ENCODE data around the gene TRPM1.

TRPM1 gene

GRCh38 chr15:31074321-31074720 is 27.2 kb downstream of the TRPM1 start:
- DNase-seq, result no peak
- TF ChIP-seq, protein P1, sequence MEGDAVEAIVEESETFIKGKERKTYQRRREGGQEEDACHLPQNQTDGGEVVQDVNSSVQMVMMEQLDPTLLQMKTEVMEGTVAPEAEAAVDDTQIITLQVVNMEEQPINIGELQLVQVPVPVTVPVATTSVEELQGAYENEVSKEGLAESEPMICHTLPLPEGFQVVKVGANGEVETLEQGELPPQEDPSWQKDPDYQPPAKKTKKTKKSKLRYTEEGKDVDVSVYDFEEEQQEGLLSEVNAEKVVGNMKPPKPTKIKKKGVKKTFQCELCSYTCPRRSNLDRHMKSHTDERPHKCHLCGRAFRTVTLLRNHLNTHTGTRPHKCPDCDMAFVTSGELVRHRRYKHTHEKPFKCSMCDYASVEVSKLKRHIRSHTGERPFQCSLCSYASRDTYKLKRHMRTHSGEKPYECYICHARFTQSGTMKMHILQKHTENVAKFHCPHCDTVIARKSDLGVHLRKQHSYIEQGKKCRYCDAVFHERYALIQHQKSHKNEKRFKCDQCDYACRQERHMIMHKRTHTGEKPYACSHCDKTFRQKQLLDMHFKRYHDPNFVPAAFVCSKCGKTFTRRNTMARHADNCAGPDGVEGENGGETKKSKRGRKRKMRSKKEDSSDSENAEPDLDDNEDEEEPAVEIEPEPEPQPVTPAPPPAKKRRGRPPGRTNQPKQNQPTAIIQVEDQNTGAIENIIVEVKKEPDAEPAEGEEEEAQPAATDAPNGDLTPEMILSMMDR (IDR thresholded peaks at IDR 0.05; ENCODE audit: low read depth, low read length, missing control alignments), result no peak
- no peaks in the 10 kb centered on the region for H3K27me3 ChIP-seq (replicated peaks)
- H3K4me3 ChIP-seq (ENCODE audit: low read depth, low read length), result no peak overlapping the region
- H3K27ac ChIP-seq, result no peak overlapping the region
- no peaks in the 10 kb centered on the region for H3K36me3 ChIP-seq (replicated peaks)
- in situ Hi-C loops (cut with HindIII; ENCODE audit: low pct_ligation_motif_present, low sequenced_read_pairs), result no loop called here

- DNase-seq, result no peak
- TF ChIP-seq, protein P1 (IDR thresholded peaks at IDR 0.05; ENCODE audit: low read depth, low read length, missing control alignments), result no peak
- H3K27me3 ChIP-seq (replicated peaks), result no peaks in the 10 kb centered on the region
- in situ Hi-C loops (cut with HindIII; ENCODE audit: low pct_ligation_motif_present, low sequenced_read_pairs), result no loop called here
- H3K4me3 ChIP-seq (ENCODE audit: low read depth, low read length), result no peak overlapping the region
- no peak overlapping the region for H3K27ac ChIP-seq
- no peaks in the 10 kb centered on the region for H3K36me3 ChIP-seq (replicated peaks)
Observed at GRCh38 chr15:31070867-31071266, 30.7 kb downstream of the TRPM1 start.

GRCh38 chr15:31069360-31070000 is 32.0 kb downstream of the TRPM1 start:
- no peak for DNase-seq
- H3K36me3 ChIP-seq (replicated peaks), result no peaks in the 10 kb centered on the region
- TF ChIP-seq, protein P1 (IDR thresholded peaks at IDR 0.05; ENCODE audit: low read depth, low read length, missing control alignments), result no peak
- no peaks in the 10 kb centered on the region for H3K27me3 ChIP-seq (replicated peaks)
- H3K27ac ChIP-seq, result no peak overlapping the region
- in situ Hi-C loops (cut with HindIII; ENCODE audit: low pct_ligation_motif_present, low sequenced_read_pairs), result no loop called here
- H3K4me3 ChIP-seq (ENCODE audit: low read depth, low read length), result no peak overlapping the region

DNA sequence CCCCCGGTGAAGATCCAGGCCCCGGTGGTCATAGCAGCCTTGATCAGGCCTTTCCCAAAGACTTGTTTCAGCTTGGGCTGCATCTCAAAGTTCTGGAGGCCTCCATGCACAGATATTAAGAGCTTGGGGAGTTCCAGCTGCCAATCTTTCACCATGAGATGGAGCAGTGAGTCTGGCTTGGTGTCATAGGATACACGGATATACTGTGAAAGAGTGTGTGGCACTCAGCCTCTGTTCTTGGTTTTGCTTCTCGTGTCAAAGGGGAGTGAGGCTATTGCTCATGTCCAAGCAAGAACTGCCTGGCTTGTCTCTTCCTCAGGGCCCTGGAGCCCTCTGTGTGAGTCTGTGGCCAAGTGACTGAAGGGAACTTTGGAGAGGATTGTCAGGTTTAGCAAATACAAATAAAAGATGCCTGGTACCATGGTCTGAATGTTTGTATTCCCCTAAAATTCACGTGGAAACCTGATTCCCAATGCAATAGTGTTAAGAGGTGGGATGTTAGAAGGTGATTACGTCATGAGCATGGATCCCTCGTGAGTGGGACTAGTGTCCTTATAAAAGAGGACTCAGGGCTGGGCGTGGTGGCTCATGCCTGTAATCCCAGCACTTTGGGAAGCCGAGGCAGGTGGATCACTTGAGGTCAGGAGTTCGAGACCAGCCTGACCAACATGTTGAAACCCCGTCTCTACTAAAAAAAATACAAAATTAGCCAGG is 33.5 kb downstream of the TRPM1 start:
- no peak for DNase-seq
- Histone ChIP-seq H3K27ac (no peak overlapping the region), H3K27me3 (replicated peaks) (no peaks in the 10 kb centered on the region), H3K4me3 (ENCODE audit: low read depth, low read length) (no peak overlapping the region), H3K36me3 (replicated peaks) (no peaks in the 10 kb centered on the region)
- TF ChIP-seq, protein P1 (IDR thresholded peaks at IDR 0.05; ENCODE audit: low read depth, low read length, missing control alignments), result no peak
- in situ Hi-C loops (cut with HindIII; ENCODE audit: low pct_ligation_motif_present, low sequenced_read_pairs), result no loop called here

- in situ Hi-C loops (cut with HindIII; ENCODE audit: low pct_ligation_motif_present, low sequenced_read_pairs), result no loop called here
- Histone ChIP-seq H3K27ac (no peak overlapping the region), H3K36me3 (replicated peaks) (no peaks in the 10 kb centered on the region), H3K4me3 (ENCODE audit: low read depth, low read length) (no peak overlapping the region), H3K27me3 (replicated peaks) (no peaks in the 10 kb centered on the region)
- TF ChIP-seq, protein P1 (IDR thresholded peaks at IDR 0.05; ENCODE audit: low read depth, low read length, missing control alignments), result no peak
- no peak for DNase-seq
Observed at GRCh38 chr15:31065824-31066223, 35.7 kb downstream of the TRPM1 start.

All from brain microvascular endothelial cell (primary cell).